Fibroblast of peridontal ligament (primary cell): ENCODE data around the gene CCDC88B.
A peak's percentile ranks its signal among the peaks of the same experiment; 100 is the strongest.
"Not testable (repeated sequence)": the region's sequence is repeated elsewhere in the genome, so short reads cannot be mapped to it uniquely, and the experiment has no call there.

Experiments
- DNase-seq: peaks from one replicate; pipeline ENCODE4 v3.0.0-alpha.2; 2010; ENCODE audit errors: extremely low read depth

CCDC88B gene

DNA sequence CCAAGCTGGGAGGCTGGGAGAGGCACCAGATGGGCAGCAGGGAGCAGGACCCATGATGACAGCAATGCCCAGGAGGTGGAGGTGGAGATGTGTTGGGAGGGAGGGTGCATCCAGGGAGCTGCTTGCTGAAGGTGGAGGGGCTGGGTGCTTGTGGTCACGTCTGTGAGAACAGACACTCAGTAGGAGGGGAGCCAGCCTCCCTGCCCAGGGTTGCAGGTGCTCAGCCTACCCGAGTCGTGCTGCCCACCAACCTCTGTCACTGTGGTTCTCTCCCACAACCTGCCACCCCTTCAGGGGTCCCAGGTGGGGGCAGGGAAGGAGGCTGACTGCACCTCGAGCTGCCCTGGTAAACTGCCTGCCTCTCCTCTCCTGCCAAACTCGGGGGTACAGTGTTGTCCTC, 16.6 kb upstream of the CCDC88B start:
- no peak for DNase-seq

DNA sequence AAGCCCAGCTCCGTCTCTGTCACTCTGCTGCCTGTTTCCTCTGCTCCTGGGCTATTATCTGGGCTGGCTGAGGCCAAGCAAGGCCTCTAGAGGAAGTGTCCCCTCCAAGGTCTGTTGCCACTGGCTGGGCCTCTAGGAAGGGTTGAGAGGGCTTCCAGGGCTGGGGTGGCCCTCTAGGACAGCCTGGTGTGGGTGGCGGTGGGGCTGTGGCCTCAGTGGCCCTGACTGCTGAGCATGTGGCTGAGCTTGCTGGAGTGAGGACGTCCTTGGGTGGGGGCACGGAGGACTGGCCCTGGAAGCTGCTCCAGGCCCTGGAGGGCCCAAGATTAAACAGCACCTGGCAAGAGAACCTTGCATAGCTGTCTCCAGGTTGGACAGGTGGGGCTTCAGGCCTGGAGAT, 16.0 kb upstream of the CCDC88B start:
- not testable (repeated sequence) for DNase-seq

DNA sequence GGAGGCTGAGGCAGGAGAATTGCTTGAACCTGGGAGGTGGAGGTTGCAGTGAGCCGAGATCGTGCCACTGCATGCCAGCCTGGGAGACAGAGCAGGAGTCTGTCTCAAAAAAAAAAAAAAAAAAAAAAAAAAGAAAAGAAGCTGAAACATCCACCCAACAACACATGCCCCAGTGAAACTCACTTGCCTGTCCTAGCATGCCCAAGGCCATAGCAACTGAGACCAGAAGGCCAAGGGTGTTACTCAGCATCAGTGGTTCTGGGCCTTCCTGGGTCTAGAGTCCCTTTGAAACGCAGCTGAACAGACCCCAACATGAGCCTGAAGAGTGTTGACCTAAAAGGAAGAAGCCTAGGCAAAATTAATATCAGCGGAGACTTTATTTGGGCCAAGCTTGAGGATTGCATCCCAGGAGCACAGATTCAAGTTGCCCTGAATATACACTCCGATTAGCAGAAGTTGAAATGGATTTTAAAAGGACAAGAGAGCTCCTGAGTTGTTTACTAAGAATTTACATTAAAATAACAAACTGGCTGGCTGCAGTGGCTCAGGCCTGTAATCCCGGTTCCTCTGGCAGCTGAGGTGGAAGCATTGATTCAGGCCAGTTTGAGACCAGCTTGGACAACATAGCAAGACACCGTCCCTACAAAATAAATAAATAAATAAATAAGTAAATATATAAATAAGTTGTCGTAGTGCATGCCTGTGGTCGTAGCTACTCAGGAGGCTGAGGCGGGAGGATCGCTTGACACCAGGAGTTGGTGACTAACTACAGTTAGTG, 15.1 kb upstream of the CCDC88B start:
- no peak for DNase-seq

DNA sequence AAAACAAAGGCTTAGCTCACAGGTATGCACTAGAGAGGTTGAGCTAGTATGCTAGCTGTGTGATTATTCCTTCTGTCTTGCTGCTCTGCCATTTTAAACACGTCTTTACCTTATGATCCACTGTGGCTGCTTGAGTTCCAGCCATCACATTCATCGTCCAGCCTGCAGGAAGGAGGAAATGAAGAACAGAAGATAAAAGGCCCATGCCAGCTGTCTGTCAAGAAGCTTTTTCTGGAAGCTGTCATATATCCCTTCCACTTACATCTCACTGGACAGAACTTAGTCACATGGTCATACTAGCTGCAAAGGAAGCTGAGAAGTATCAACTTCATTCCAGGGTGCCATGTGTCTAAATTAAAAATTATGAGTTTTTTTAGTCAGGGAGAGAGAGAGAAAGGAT, 12.6 kb upstream of the CCDC88B start:
- DNase-seq: no peak

DNA sequence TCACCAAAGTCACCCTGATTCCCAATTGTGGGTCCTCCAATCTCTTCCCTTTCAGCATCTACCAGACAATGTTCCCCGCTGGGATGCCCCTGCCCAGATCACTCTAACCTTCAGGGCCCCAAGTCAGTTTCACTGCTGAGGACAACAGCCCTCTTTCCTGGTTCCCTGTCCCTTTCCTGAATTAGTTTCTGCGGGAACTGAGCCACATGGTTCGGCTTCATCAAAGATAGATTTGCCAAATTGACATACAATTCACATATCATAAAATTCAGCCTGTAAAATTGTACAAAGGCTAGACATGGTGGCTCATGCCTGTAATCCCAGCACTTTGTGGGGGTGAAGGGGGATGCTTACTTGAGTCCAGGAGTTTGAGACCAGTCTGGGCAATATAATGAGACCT, 12.0 kb upstream of the CCDC88B start:
- DNase-seq: no peak

DNA sequence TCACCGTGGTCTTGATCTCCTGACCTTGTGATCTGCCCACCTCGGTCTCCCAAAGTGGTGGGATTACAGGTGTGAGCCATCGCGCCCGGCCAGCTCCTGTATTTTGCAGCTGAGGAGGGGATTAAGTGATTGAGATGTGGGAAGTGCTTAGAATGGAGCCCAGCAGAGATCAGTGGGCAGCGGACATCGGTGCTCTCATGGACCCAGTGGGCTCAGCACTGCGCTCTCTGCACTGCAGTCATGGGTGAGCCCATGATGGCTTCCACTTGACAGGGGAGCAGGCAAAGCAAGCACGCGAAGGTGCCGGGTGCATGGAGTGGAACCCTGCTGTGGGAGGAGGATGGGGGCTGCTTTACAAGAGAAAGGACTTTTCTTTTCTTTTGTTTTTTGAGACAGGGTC, 9.1 kb upstream of the CCDC88B start:
- no peak for DNase-seq

DNA sequence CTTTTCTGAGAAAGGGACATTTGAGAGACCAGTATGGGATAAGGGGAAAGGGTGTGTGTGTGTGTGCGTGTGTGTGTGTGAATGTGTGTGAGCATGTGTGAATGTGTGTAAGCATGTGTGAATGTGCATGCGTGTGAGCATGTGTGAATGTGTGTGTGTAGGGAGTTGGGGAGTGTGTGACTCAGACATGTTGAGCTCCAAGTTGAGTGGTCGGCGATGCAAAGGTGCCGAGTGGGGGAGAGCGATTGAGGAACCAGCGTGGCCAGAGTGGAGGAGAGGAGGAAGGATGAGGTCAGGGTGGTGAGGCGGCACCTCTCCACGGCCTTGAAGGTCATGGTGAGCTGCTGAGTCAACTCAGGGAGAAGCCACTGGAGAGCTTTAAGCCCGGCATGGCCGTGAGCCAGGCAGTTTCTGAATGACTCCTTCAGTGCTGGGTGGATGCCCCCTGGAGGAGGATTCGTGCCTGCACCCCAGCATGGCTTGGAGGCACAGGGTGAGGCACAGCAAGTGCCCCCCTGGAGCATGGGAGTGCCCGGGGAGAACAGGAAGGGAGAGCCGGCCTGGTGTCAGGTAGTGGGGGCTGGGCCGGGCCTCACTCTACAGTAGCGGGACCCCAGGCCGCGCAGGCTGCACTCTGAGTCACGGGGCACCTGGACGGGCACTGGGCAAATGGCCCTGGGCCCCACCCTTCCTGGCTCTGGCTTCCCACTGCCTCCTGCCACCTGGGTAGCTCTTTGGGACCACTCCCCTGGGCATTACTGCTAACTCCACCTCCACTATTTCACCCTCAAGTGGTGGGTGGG, 8.2 kb upstream of the CCDC88B start:
- peak; percentile 90 for DNase-seq

DNA sequence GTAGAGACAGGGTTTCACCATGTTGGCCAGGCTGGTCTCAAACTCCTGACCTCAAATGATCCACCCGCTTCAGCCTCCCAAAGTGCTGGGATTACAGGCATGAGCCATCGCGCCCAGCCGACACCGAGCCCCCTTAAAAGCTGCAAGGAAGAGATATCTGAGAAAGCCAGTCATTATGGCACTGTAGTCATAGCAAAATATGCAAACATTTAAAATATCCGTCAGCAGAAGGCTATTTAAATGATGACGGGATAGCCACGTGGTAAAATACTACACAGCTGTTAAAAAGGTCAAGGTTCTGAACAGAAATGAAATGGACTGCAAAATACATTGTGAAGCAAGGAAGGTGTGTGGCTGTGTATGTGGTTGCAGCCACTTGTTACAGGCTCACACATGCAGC, 6.4 kb upstream of the CCDC88B start:
- no peak for DNase-seq

DNA sequence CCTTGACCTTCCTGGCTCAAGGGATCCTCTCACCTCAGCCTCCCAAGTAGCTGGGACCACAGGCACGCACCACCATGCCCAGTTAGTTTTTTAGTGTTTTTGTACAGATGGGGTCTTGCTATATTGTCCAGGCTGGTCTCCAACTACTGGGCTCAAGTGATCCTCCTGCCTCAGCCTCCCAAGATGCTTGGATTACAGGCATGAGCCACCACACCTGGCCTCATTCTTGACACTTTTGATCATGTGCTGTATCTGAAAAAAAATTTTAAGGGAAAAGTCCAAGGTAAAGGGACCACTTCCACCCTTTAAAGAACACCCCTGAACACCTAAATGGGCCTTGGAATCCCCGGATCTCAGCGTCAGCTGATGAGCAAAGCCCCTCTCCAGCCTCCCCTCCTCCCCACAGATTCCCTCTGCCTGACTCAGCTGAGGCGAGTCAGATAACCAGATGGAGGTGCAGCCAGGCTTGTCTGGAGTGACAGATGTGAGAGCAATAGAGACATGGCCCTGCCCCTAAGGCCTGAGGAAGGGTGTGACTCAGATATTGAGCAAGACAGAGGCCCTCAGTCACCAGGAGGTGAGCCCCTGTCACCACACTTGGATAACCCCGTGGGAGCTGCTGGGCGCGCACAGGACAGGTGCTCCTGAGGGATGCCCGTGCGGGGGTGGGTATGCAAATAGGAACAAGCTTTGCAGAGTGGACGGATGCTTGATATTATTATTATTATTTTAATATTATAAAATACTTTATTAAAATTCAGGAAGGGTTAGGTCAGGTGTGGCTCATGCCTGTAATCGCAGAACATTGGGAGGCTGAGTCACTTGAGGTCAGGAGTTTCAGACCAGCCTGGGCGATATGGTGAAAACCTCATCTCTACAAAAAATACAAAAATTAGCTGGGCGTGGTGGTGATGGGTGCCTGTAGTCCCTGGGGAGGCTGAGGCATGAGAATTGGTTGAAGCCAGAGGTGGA, 5.0 kb upstream of the CCDC88B start:
- peak; percentile 71 for DNase-seq

DNA sequence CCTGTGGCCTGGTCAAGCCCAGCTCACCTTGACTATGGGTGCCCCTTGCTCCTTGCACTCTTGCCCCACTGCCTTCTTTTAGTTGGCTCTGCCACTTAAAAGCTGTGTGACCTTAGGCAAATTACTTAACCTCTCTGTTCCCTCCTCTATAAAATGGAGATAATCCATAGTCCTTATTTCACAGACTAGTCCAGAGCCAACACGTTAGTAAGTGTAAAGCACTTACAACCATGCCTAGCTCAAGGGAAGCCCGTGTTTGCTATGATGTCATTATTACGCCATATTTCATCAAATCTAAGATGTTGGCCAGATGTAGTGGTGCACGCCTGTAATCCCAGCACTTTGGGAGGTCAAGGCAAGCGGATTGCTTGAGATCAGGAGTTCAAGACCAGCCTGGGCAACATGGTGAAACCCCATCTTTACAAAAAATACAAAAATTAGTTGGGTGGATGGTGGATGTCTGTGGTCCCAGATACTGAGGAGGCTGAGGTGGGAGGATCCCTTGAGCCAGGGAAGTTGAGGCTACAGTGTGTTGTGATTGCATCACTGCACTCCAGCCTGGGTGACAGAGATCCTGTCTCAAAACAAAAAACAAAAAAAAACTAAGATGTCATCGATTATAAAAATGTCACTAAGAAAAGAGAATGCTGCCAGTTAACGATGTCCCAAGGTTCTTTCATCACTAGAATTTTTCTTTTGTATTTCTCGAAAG, 2.3 kb upstream of the CCDC88B start:
- DNase-seq: no peak

DNA sequence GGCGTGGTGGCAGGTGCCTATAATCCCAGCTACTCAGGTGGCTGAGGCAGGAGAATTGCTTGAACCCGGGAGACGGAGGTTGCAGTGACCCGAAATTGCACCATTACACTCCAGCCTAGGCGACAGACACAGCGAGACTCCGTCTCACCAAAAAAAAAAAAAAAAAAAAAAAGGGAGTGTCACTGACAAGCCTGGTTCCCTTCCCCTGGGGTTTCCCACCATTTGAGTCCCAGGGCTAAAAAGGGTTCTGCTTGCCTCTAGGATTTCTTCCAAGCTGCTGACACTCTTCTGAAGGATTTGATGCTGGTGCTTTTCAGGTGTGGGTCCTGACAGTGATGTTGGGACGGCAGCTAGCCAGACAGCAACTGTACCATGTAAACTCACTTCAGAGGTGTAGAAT, 1.3 kb upstream of the CCDC88B start:
- DNase-seq: no peak

DNA sequence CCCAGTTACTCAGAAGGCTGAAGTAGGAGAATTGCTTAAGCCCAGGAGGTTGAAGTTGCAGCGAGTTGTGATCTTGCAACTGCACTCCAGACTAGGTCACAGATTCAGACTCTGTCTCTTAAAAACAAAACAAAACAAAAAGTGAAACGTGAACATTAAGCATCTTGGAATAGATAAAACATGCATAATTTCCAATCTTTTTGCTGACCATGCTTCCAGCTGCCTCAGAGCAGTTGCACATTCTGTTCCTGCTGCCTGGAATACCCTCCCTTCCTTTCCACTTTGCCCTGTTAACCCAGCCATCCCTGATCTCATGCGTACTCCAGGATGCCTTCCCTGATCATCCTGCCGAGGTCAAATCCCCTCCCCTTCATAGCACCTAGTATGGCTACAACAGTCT, 718 bp upstream of the CCDC88B start:
- DNase-seq: no peak

DNA sequence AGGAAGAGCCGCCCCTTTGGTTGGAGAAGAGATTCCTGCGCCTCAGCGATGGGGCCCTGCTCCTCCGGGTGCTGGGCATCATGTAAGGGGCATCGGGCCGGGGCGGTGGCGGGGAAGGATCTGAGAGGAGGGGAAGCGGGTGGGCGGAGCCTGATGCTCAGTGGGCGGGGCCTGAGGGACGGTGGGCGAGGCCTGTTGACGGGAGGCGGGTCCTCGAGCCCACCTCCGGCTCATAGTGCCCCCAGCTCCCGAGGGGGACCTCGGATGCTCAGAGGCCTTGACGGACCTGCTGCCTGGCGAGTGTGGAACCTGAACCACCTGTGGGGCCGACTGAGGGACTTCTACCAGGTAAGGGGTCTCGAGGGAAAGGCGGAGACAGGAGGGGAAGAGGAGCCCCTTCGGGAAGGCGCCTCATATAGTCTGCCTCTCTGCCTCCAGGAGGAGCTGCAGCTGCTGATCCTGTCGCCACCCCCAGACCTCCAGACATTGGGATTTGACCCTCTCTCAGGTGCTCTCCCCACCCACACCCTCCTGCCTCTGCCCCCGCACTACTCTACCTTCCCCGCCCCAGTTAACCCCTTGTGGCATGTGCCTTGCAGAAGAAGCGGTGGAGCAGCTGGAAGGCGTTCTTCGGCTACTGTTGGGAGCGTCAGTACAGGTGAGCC, 799 bp downstream of the CCDC88B start:
- no peak for DNase-seq

DNA sequence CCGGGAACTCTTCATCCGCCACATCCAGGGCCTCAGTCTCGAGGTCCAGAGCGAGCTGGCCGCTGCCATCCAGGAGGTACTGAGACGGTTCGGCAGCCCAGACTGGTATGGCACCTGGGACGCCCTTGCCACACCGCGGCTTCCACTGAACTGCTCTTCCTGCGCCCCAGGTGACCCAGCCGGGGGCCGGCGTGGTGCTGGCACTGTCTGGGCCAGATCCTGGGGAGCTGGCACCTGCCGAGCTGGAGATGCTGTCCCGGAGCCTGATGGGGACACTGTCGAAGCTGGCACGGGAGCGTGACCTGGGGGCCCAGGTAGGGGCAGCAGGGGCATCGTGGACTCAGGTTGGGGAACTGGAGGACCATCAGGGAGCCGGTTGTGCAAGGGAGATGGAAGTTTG, 1.4 kb downstream of the CCDC88B start:
- no peak for DNase-seq

DNA sequence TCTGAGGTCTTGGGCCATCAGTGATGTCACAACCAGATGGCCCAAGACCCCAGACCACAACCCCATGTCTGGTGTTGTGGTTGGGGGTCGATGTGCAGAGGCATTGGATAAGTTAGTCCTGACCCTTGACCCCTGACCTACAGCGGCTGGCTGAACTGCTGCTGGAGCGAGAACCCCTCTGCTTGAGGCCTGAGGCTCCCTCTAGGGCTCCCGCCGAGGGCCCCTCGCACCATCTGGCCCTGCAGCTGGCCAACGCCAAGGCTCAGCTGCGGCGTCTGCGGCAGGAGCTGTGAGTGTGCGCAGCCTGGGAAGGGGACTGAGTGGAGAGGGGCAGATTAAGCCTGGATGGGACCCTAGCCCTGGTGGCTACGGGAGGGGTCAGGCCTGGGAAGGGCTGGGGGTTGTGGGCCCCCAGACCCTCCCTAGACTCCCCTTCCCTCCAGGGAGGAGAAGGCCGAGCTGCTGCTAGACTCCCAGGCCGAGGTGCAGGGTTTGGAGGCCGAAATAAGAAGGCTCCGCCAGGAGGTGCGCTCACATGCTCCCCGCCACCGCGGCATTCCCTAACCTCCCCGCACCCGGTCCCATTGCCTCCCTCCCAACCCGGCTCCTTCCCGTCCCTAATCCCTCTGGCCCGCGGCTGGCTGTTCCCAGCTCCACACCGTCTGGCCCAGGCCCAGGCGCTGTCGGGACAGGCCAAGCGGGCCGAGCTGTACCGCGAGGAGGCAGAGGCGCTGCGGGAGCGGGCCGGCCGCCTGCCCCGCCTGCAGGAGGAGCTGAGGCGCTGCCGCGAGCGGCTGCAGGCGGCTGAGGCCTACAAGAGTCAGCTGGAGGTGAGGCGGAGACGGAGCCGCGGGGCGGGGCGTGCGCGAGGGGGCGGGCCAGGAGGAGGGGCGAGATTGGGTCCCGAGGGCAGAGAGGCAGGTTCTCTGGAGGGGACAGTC, 2.1 kb downstream of the CCDC88B start:
- peak; percentile 70 for DNase-seq

DNA sequence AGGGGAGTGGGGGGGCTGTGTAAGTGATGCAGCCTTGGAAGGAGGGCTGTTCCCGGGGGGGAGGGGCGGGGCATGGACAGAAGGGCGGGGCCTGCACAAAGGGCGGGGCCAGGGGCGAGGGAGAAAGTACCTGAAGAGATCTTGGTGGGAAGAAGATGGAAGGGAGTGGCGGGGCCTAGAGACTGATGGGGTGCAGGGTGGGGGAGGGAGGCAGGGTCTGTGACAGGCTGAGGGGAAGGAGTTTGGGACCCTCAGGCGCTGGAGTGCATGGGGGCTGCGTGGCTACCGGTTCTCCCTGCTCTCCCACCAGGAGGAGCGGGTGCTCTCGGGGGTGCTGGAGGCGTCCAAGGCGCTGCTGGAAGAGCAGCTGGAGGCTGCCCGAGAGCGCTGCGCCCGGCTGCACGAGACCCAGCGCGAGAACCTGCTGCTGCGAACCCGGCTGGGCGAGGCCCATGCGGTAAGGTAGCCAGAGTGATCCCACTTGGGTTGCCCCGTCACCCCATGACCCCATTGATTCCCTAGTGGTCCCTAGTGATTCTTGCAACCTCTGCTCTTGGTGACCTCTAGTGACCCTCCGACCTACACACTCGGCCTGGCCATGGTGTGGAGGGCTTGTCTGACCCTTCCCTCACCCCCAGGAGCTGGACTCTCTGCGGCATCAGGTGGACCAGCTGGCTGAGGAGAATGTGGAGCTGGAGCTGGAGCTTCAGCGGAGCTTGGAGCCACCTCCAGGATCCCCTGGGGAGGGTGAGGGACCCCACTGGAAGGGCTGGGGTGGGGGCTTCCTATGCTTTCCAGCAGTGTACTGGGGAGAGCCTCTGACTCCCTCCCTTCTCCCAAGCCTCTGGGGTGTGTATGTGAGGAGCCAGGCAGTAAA, 3.1 kb downstream of the CCDC88B start:
- DNase-seq: no peak

DNA sequence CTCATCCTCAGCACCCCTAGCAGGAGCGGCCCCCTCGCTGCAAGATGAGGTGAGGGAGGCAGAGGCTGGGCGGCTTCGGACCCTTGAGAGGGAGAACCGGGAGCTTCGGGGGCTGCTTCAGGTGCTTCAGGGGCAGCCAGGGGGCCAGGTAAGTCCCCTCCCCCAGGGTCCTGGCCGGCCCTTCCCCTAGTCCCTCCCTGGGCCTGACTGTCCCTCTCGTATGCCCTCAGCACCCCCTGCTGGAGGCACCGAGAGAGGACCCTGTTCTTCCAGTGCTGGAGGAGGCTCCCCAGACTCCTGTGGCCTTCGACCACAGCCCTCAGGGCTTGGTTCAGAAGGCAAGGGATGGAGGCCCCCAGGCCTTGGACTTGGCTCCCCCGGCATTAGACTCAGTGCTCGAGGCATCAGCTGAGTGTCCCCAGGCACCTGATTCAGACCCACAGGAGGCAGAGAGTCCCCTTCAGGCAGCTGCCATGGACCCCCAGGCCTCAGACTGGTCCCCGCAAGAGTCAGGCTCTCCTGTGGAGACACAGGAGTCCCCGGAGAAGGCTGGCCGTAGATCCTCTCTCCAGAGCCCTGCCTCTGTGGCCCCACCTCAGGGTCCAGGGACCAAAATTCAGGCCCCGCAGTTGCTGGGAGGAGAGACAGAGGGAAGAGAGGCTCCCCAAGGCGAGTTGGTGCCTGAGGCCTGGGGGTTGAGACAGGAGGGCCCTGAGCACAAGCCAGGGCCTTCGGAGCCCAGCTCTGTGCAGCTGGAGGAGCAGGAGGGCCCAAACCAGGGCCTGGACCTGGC, 4.0 kb downstream of the CCDC88B start:
- no peak for DNase-seq

DNA sequence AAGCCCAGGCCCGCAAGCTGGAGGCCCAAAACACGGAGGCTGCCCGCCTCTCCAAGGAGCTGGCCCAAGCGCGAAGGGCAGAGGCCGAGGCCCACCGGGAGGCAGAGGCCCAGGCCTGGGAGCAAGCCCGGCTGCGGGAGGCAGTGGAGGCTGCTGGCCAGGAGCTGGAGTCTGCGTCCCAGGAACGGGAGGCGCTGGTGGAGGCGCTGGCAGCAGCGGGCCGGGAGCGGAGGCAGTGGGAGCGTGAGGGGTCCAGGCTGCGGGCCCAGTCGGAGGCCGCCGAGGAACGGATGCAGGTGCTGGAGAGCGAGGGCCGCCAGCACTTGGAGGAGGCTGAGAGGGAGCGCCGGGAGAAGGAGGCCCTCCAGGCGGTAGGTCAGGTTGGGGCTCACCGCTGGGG, 4.8 kb downstream of the CCDC88B start:
- DNase-seq: no peak
